GM19395 (cell line): ENCODE results near the gene ATP9A.
"Not testable (repeated sequence)": the region's sequence is repeated elsewhere in the genome, so short reads cannot be mapped to it uniquely, and the experiment has no call there.

Experiments used
- ATAC-seq: cut with Tn5 transposase; IDR thresholded peaks from one replicate; pipeline ENCODE4 v1.9.1; 2021; ENCODE audit warnings: mild to moderate bottlenecking, moderate library complexity; ENCODE audit not compliant: unreplicated experiment

The ATP9A gene

GRCh38 chr20:51731731-51732095 lies 36.5 kb downstream of the ATP9A start:
- ATAC-seq: no peak

- ATAC-seq: no peak
Observed at GRCh38 chr20:51729771-51730170, 38.4 kb downstream of the ATP9A start.

GRCh38 chr20:51728737-51729136 lies 39.5 kb downstream of the ATP9A start:
- no peak for ATAC-seq

- ATAC-seq: no peak
Observed at GRCh38 chr20:51727872-51728271, 40.3 kb downstream of the ATP9A start.

- no peak for ATAC-seq
Observed at GRCh38 chr20:51725584-51726176, 42.5 kb downstream of the ATP9A start.

GRCh38 chr20:51723026-51723425 lies 45.2 kb downstream of the ATP9A start:
- not testable (repeated sequence) for ATAC-seq

- not testable (repeated sequence) for ATAC-seq
Observed at GRCh38 chr20:51722246-51722645, 45.9 kb downstream of the ATP9A start.

- ATAC-seq: no peak
Observed at GRCh38 chr20:51720854-51721253, 47.3 kb downstream of the ATP9A start.

- ATAC-seq: no peak
Observed at GRCh38 chr20:51720384-51720783, 47.8 kb downstream of the ATP9A start.

- ATAC-seq: no peak
Observed at GRCh38 chr20:51715856-51716185, 52.4 kb downstream of the ATP9A start.

GRCh38 chr20:51715163-51715855 lies 52.9 kb downstream of the ATP9A start:
- ATAC-seq: no peak

GRCh38 chr20:51713213-51713598 lies 55.0 kb downstream of the ATP9A start:
- ATAC-seq: no peak

- no peak for ATAC-seq
Observed at GRCh38 chr20:51712501-51713212, 55.5 kb downstream of the ATP9A start.

- ATAC-seq: no peak
Observed at GRCh38 chr20:51711426-51711825, 56.8 kb downstream of the ATP9A start.

- ATAC-seq: no peak
Observed at GRCh38 chr20:51710361-51710894, 57.8 kb downstream of the ATP9A start.

- no peak for ATAC-seq
Observed at GRCh38 chr20:51705400-51705799, 62.8 kb downstream of the ATP9A start.

GRCh38 chr20:51703400-51704287 lies 64.5 kb downstream of the ATP9A start:
- no peak for ATAC-seq

- no peak for ATAC-seq
Observed at GRCh38 chr20:51702556-51702955, 65.6 kb downstream of the ATP9A start.

GRCh38 chr20:51700809-51701285 lies 67.3 kb downstream of the ATP9A start:
- ATAC-seq: peak; percentile 56

GRCh38 chr20:51698252-51698651 lies 69.9 kb downstream of the ATP9A start:
- ATAC-seq: no peak
